Heart right ventricle (tissue), 16 donors: ENCODE measurements around the gene SPTSSB. TPM values are rescaled to one million over a fixed set of nuclear protein-coding genes. Genes with fewer than 3 reads are reported as not detected.

Experiments
- ATAC-seq, 8 donors: fragments of 200-7000 bp; cut with Tn5 transposase; one replicate each; pipeline ENCODE4 v1.9.1; 2020; ENCODE audit warnings: mild to moderate bottlenecking in 8 of 8, moderate library complexity in 8 of 8, moderate number of reproducible peaks in 1 of 8
- DNase-seq, 2 donors: peaks; one replicate each; pipeline ENCODE4 v3.0.0-alpha.2; 2020
- H3K27ac ChIP-seq, 10 donors: fragments of 200-600 bp; sonication (generic) in 2 of 10; one replicate each; pipeline versions ENCODE4 v1.5.0 to v1.8.0; 2020 to 2022; ENCODE audit warnings: mild to moderate bottlenecking in 3 of 10
- H3K27me3 ChIP-seq, 7 donors: fragments of 200-600 bp; one replicate each; pipeline ENCODE4 v1.8.0; 2021 to 2022; ENCODE audit warnings: mild to moderate bottlenecking in 2 of 7
- H3K36me3 ChIP-seq, 9 donors: fragments of 200-600 bp; sonication (generic) in 1 of 9; one replicate each; pipeline versions ENCODE4 v1.5.0 to v1.8.0; 2020 to 2022; ENCODE audit warnings: mild to moderate bottlenecking in 2 of 9
- H3K4me1 ChIP-seq, 9 donors: fragments of 200-600 bp; sonication (generic) in 1 of 9; one replicate each; pipeline versions ENCODE4 v1.5.0 to v1.8.0; 2020 to 2022; ENCODE audit warnings: mild to moderate bottlenecking in 4 of 9
- H3K4me3 ChIP-seq, 10 donors: fragments of 200-600 bp; sonication (generic) in 2 of 10; one replicate each; pipeline versions ENCODE4 v1.5.0 to v1.8.0; 2020 to 2022; ENCODE audit warnings: mild to moderate bottlenecking in 7 of 10, moderate library complexity in 2 of 10
- H3K9me3 ChIP-seq, 11 donors: fragments of 200-600 bp in 10 of 11; sonication (generic) in 2 of 11; one replicate each; pipeline versions ENCODE4 v1.5.0 to v1.8.0; 2013 to 2022; ENCODE audit warnings: mild to moderate bottlenecking in 2 of 11, control low read depth in 1 of 11, moderate library complexity in 1 of 11
- WGBS, 2 donors: extraction: QIAGEN DNeasy Blood & Tissue Kit; methylation state at CpG; one replicate each; pipeline ENCODE4 v1.1.7; 2013; ENCODE audit warnings: inconsistent platforms in 1 of 2; 5-methylcytosine and 5-hydroxymethylcytosine counted together
- intact Hi-C, 10 donors: fragments of 100-400 bp; cut with DNase I; formaldehyde crosslinking; loops; one replicate each; pipeline versions ENCODE4 v1.11.1 to v1.14.2; 2022
- polyA plus RNA-seq, 2 donors: library from polyadenylated mRNA; stranded (reverse); fragments of 200-250 nt; gene quantifications; one replicate each; pipeline ENCODE4 v1.2.3, GENCODE V29; 2013
- total RNA-seq, 10 donors: library from RNA; stranded (reverse); fragmentation: NEBNext Ultra II Directional in 3 of 10; extraction: Animal tissue kit (Norgen Biotek cat#: 25700) in 3 of 10; gene quantifications; one replicate each; pipeline versions ENCODE4 v1.2.1 to v1.2.4, GENCODE V29; 2021 to 2023
- TF ChIP-seq, protein P1 (sequence below), 9 donors: fragments of 200-600 bp; sonication (generic) in 2 of 9; IDR thresholded peaks; one replicate each; pipeline versions ENCODE4 v1.5.0 to v1.8.0; 2021 to 2022; ENCODE audit warnings: antibody characterized with exemption in 9 of 9, mild to moderate bottlenecking in 5 of 9, moderate library complexity in 1 of 9
- donor health status: Arrhythmogenic right ventricular cardiomyopathy.
- donor health status: ischemic (EF 13 %, LVEDD 7.1; RV severe dilation, severe dysfunction).
- donor health status: healthy with polysubstance abuse.
- donor health status: DM: no; HTN: yes; CAD: no.
- donor health status: DM: no; HTN: no; CAD: no.
- donor health status: ischemic (EF 25% LVEDD 6.9; RV normal size, moderate dysfunction).
- donor health status: ischemic (EF 25% LVEDD 5.7; RV mildly dilated, moderate dysfunction).
- donor health status: healthy.
- donor health status: DM: yes; HTN: yes; CAD: no.
- donor health status: Ischemic cardiomyopathy.
- donor health status: ischemic (EF 35%, LVEDD 5.7; RV mildly dilated, moderate dysfunction).
- donor health status: nonischemic (EF 11% LVEDD 7.7; RV severe dilation, severe dysfunction).
- donor health status: DM: yes; HTN: yes; CAD: no.
- donor health status: PGD.
- donor health status: ischemic (EF 29% LVEDD 5.4; RV normal size, mild dysfunction).
- donor health status: nonischemic (EF 23%, LVEDD 6.1; RV moderate dilation, normal function).

SPTSSB gene
- total and polyA plus RNA-seq, 12 donors: 0.03 to 0.51 (median 0.14) TPM; not detected in 8

GRCh38 chr3:161386991-161387770 lies 15.9 kb upstream of the SPTSSB start:
- H3K27me3 ChIP-seq: no peaks in the 10 kb centered on the region
- no peak overlapping the region for H3K27ac ChIP-seq
- 58 to 70% methylated on average over 4 of the region's 4 CpGs for WGBS, 2 donors
- TF ChIP-seq, protein P1, sequence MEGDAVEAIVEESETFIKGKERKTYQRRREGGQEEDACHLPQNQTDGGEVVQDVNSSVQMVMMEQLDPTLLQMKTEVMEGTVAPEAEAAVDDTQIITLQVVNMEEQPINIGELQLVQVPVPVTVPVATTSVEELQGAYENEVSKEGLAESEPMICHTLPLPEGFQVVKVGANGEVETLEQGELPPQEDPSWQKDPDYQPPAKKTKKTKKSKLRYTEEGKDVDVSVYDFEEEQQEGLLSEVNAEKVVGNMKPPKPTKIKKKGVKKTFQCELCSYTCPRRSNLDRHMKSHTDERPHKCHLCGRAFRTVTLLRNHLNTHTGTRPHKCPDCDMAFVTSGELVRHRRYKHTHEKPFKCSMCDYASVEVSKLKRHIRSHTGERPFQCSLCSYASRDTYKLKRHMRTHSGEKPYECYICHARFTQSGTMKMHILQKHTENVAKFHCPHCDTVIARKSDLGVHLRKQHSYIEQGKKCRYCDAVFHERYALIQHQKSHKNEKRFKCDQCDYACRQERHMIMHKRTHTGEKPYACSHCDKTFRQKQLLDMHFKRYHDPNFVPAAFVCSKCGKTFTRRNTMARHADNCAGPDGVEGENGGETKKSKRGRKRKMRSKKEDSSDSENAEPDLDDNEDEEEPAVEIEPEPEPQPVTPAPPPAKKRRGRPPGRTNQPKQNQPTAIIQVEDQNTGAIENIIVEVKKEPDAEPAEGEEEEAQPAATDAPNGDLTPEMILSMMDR (IDR thresholded peaks at IDR 0.05): no peak
- peaks cover 0 to 28% (median 0%) of the 10 kb centered on the region in 9 donors for H3K4me1 ChIP-seq
- H3K36me3 ChIP-seq: no peaks in the 10 kb centered on the region
- DNase-seq (no peak), ATAC-seq (no peak)
- no peak overlapping the region for H3K4me3 ChIP-seq
- no peaks in the 10 kb centered on the region for H3K9me3 ChIP-seq
- intact Hi-C loops: no loop called here

DNA sequence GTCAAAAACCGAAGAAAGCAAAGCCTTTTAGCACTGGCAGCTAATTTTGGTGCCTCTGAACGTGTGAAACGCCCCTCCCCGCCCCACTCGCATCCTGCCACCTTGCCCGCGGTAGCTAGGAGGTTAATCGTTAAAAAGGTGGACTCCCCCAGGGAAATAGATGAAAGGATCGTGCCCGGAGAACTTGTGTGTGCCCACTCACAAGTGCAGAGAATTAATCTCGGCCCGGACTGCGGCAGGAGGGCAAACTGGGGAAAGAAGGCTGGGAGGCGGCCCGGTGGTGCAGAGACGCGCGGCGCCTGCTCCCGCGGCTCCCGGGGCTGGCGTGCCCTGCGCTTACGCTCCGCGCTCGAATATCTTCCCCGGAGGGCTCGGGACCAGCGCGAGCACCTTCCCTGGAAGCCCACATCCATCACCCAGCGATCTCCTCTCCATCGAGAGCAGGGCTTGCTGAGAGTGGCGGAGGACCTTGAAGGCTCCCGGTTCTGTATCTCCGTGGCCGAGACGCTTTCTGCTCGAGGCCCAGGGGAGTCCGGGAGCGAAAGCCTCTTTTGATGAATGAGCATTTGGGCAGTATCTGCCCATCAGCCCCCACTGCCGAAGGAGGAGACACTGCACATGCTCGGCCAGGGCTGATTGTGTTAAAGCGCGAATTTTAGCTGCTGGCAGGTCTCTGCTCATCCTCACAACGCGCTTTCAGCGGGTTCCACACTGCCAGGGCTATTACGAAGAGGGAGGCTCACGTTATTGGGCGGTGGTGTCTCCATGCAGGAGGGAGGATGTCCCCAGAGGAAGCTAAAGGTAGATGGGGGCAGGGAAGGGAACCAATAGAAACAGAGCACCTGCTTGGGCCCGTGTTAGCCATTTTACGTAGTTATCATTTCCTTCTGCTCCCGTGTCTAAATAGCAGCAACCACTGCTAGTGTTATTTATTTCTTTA lies 1.3 kb upstream of the SPTSSB start:
- Histone ChIP-seq H3K36me3 (no peaks in the 10 kb centered on the region), H3K4me1 (peaks cover 0 to 22% (median 14%) of the 10 kb centered on the region in 9 donors), H3K27ac (peak overlapping the region in 1 of 10 donors; percentile 8), H3K4me3 (peak overlapping the region; percentile 22 to 62 (median 57)), H3K9me3 (no peaks in the 10 kb centered on the region), H3K27me3 (peaks cover 0 to 72% (median 37%) of the 10 kb centered on the region in 7 donors)
- DNase-seq: peak in 1 of 2 donors; percentile 16
- WGBS, 2 donors: 3% methylated on average over 55 of the region's 55 CpGs
- intact Hi-C loops: no loop called here
- TF ChIP-seq, protein P1 (IDR thresholded peaks at IDR 0.05): no peak
- peak; percentile 51 to 85 (median 78) for ATAC-seq

DNA sequence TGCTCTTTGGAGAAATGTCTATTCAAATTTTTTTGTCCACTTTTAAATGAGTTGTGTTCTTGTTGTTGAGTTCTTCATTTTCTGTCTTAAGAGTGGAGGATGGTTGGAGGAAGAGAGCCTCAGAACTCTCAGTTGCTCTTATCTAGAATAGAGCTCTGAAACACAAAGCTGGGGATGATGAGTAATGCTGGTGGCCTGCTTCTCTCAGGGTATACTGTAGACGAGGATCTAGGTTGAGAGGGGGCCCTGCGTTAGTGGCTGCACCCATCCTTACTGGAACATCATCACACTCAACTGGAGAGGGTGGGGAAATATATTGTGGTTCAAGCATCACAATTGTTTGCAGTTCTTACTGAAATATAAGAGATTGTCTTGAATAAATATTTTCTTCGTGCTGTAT lies 1.8 kb downstream of the SPTSSB start:
- Histone ChIP-seq H3K4me3 (no peak overlapping the region), H3K27ac (no peak overlapping the region), H3K4me1 (peaks cover 0 to 22% (median 14%) of the 10 kb centered on the region in 9 donors), H3K36me3 (no peaks in the 10 kb centered on the region), H3K27me3 (peaks cover 0 to 51% (median 37%) of the 10 kb centered on the region in 7 donors), H3K9me3 (no peaks in the 10 kb centered on the region)
- DNase-seq: no peak
- intact Hi-C loops: no loop called here
- TF ChIP-seq, protein P1 (IDR thresholded peaks at IDR 0.05): no peak
- no peak for ATAC-seq
- whole genome bisulfite sequencing, 2 donors: 45 to 66% methylated on average over 3 of the region's 3 CpGs

GRCh38 chr3:161366094-161366493 lies 5.2 kb downstream of the SPTSSB start:
- H3K4me1 ChIP-seq: peaks cover 0 to under 1% (median 0%) of the 10 kb centered on the region in 9 donors
- TF ChIP-seq, protein P1 (IDR thresholded peaks at IDR 0.05): no peak
- H3K27ac ChIP-seq: no peak overlapping the region
- H3K4me3 ChIP-seq: no peak overlapping the region
- H3K27me3 ChIP-seq: peaks cover 0 to 18% (median 8%) of the 10 kb centered on the region in 7 donors
- no peak for ATAC-seq
- no peaks in the 10 kb centered on the region for H3K9me3 ChIP-seq
- intact Hi-C loops: no loop called here
- H3K36me3 ChIP-seq: no peaks in the 10 kb centered on the region
- DNase-seq: no peak
- WGBS, 2 donors: 73 to 76% methylated on average over 2 of the region's 2 CpGs
